ENCODE measurements around the gene C1orf159.

Gene C1orf159

DNA sequence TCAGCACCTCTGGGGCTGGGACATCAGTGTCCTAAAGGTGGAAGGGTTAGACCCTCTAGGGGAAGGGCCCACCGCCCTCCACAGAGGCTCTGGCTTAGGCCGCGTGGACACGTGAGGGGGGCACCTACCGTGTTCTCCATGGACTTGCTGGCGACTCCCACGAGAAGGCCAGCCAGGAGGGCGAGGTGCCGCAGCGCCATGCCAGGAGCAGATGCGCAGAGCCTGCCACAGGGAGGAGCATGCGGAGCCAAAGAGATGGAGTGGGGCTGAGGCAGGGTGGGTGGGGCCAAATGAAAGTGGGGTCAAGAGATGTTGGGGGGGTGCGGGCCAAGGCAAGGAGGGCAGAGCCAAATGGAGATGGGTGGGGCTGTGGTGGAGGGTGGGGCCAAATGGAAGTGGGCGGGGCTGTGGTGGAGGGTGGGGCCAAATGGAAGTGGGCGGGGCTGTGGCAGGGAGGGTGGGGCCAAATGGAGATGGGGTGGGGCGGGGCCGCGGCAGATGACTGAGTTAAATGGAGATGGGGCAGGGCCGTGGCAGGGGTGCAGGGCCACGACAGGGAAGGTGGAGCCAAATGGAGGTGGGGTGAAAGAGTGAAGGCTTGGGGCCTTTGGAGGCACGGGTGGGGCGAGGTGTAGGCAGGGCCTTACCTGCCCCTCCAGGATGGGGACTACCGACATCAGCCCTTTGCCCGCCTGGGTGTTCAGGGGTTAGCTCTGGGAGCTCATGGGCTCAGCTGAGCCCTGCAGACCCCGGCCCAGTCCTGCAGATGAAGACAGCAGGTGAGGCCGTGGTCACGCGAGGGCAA, 24.3 kb downstream of the C1orf159 start:
- DNase-seq: no peak

- DNase-seq: no peak
These were observed 25.2 kb downstream of the C1orf159 start for GRCh38 chr1:1090424-1091343.

- no peak for DNase-seq
These were observed 26.0 kb downstream of the C1orf159 start for GRCh38 chr1:1089731-1090423.

- no peak for DNase-seq
These were observed 26.8 kb downstream of the C1orf159 start for GRCh38 chr1:1088801-1089680.

- no peak for DNase-seq
These were observed 27.7 kb downstream of the C1orf159 start for GRCh38 chr1:1088029-1088800.

DNA sequence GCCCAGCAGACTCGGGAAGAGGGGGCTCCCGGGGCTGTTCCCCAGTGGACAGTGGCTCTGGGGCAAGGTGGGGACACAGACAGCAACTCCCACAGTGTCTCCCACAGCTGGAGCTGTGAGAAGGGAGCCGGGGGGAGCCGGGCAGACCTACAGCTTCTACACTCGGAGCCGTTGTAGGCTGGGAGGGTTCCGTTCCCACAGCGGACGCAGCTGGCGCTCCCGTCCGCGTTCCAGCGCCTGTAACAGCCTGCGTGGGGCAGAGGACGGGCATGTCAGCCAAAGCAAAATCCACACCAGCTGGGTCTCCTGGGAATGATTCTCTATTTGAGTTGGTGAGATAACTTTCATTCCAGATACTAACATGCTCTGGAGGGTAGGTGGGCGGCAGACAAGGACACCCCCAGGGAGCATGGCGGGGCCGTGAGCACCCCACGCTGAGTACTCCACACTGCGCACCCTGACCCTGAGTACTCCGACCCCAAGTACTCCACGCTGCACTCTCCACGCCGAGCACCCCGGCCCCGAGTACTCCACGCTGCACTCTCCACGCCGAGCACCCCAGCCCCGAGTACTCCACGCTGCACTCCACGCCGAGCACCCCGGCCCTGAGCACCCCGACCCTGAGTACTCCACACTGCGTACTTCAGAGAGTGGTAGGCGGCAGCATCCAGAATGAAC, 28.4 kb downstream of the C1orf159 start:
- no peak for DNase-seq

- DNase-seq: no peak
These were observed 29.0 kb downstream of the C1orf159 start for GRCh38 chr1:1086911-1087341.

- no peak for DNase-seq
These were observed 29.7 kb downstream of the C1orf159 start for GRCh38 chr1:1085911-1086841.

GRCh38 chr1:1085171-1085841, 30.6 kb downstream of the C1orf159 start:
- no peak for DNase-seq

GRCh38 chr1:1084372-1085170, 31.3 kb downstream of the C1orf159 start:
- DNase-seq: no peak

DNA sequence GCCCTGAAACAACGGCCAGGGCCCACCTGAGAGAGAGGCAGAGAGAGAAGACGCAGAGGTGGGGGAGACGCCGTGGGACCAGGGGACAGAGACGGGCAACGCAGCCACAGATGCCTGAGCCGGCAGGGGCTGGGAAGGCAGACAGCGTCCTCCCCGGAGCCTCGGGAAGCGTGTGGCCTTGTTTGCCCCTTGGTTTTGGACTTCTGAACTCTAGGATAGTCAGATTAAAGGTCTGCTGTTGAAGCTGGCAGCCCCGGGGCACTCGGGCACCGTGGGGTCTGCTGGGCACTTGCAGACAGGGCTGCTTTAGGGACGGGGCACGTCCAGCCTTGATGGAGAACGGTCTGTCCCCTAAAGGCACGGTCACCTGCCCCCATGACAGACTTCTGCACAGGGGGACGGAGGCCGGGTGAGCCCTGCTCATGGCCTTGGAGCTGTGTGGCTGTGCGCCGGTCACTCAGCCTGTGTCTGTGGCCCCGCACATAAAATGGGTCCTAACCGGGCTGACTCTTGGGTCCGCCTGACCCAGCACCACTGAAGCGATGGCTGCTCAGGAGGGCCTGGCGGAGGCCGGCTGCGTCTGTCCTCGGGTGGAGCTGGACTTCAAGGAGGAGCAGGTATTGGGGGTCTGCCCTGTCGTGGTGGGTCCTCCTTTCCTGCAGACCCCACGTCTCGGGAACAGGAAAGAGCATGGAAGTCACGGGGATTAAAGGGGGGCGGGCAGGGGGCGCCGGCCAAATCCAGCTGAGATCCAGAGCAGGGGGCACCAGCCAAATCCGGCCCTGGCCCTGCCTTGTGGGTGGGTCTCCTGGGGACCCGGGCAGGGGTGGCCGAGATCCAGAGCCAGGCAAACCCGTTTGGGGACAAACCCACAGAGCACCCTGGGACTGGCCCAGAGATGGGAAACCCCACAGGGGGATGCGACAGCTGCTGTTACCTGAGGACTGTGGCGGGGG, 32.2 kb downstream of the C1orf159 start:
- DNase-seq: no peak

GRCh38 chr1:1082776-1083415, 33.0 kb downstream of the C1orf159 start:
- no peak for DNase-seq

DNA sequence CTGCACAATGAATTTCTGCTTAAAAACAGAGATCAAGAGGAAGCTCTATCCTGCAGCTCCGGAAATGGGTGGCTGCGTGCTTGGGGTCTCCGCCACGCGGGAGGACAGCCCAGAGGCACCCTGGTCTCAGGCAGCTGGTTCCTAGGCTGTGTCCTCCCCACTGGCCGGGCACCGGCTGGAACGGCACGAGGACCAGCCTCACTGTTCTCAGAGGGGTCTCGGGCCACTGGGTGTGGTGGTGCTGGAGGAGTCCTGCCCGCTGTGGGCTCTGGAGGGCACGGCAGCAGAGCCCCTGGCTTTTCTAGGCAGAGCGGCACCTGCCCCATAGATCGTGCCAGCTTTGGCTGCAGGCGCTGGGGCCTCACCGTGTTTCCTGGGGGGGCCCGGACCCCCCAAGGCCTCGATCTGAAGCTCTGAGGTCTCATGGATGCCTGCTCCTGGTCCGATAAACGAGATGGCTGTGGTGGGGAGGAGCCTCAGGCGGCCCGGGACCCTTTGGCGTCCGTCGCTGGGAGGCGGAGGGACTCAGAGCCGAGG, 33.6 kb downstream of the C1orf159 start:
- DNase-seq: no peak

DNA sequence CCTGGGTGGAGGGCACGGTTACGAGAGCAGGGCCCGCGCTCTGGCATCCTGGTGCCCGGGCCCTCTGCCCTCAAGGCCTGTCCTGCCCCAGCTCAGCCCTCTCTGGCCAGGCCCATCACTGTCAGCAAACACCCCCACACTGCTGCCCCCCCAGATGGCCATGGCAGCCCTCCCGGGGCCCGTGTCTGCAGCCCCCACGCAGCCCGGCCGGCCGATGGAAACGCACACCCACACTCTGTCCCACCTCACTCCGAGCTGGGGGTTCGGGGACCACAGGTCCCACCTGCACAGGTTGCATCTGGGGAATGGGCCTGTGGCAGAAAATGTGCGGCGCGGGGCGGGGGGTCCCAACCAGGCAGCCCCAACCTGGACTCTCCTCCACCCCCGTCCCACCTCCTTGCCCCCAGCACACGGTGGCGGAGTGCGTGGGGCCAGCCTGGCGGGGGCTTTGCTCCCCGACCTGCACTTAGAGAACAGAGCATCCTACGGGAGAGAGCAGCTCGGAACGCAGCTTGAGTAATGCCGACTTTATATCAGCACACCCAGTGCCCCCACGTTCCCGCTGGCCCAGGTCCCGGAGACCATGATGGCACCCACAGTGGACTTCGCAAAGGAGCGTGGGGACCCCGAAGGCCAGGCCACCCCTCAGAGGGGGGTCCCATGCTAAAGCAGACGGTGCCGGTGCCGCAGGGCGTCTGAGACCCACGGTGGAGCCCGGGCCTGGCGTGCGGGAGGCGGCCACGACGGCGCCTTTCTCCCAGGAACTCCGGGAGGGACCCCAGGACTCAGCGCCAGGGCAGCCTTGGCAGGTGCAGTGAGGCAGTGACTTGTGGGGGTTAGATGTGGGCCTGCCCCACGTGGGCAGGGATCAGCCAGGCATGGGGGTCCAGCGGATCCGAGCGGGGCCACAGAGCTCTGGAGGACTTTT, 34.3 kb downstream of the C1orf159 start:
- no peak for DNase-seq

GRCh38 chr1:1080951-1081310, 35.0 kb downstream of the C1orf159 start:
- no peak for DNase-seq

Data from fibroblast of skin of back (primary cell).